HL-60 (cell line): ENCODE data around the gene SLC30A4.

Experiments used
- DNase-seq, 2 experiments: peaks; one replicate each; pipeline ENCODE4 v3.0.0-alpha.2; 2010 to 2020; ENCODE audit warnings: low read depth in 1 of 2, low spot score in 1 of 2
- H3K27ac ChIP-seq: fragments of 250-450 bp; sonication (Bioruptor Pico); replicated peaks from 2 replicates; pipeline ENCODE4 v1.5.1; 2020; ENCODE audit warnings: mild to moderate bottlenecking, moderate library complexity
- H3K27me3 ChIP-seq: fragments of 250-450 bp; sonication (Bioruptor Pico); 2 replicates; pipeline ENCODE4 v1.5.1; 2021; ENCODE audit warnings: mild to moderate bottlenecking, moderate library complexity; ENCODE audit not compliant: insufficient read depth, poor library complexity, severe bottlenecking
- H3K4me3 ChIP-seq: replicated peaks from 2 replicates; pipeline ENCODE4 v1.5.1; 2011; ENCODE audit warnings: mild to moderate bottlenecking, control low read depth, low read length; ENCODE audit not compliant: insufficient read depth
- GABPA ChIP-seq: IDR thresholded peaks from 2 replicates; pipeline ENCODE4 v1.6.1; 2012; ENCODE audit warnings: low read depth
- POLR2AphosphoS5 ChIP-seq: IDR thresholded peaks from 2 replicates; pipeline ENCODE4 v1.6.1; 2012; ENCODE audit warnings: low read depth
- REST ChIP-seq: IDR thresholded peaks from 2 replicates; pipeline ENCODE4 v1.6.1; 2012; ENCODE audit warnings: low read depth; ENCODE audit not compliant: insufficient replicate concordance
- SPI1 ChIP-seq: IDR thresholded peaks from 2 replicates; pipeline ENCODE4 v1.6.1; 2012; ENCODE audit warnings: low read depth, mild to moderate bottlenecking, borderline replicate concordance
- TF ChIP-seq, protein P1 (sequence below): IDR thresholded peaks from one replicate; pipeline ENCODE4 v1.5.1; 2011; ENCODE audit warnings: low read length, control low read depth, inconsistent platforms; ENCODE audit not compliant: insufficient read depth

The SLC30A4 gene

DNA sequence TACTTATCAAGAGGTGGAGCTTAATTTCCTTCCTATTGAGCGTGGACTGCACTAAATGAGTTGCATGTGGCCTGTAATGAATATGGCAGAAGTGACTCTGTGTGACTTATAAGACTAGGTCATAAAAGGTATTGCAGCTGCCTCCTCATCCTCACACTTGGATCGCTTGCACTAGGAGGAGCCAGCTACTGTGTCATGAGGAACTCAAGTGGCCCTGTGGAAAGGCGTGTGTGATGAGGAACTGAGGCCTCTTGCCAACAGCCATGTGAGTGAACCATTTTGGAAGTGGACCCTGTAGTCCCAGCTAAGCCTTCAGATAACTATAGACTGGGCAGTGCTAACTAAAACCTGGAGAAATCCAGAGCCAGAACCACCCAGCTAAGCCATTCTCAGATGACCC lies 7.1 kb upstream of the SLC30A4 start:
- no peak for DNase-seq

GRCh38 chr15:45527086-45527485 lies 4.5 kb upstream of the SLC30A4 start:
- TF ChIP-seq SPI1 (no peak), REST (no peak)
- peaks cover 17% of the 10 kb centered on the region for H3K27me3 ChIP-seq
- no peak overlapping the region for H3K27ac ChIP-seq
- no peak overlapping the region for H3K4me3 ChIP-seq
- no peak for DNase-seq

More for the DNA sequence above, 7.1 kb upstream of the SLC30A4 start:
- H3K27ac ChIP-seq: no peak overlapping the region
- no peak for TF ChIP-seq REST
- TF ChIP-seq POLR2AphosphoS5: no peak
- TF ChIP-seq, protein P1, sequence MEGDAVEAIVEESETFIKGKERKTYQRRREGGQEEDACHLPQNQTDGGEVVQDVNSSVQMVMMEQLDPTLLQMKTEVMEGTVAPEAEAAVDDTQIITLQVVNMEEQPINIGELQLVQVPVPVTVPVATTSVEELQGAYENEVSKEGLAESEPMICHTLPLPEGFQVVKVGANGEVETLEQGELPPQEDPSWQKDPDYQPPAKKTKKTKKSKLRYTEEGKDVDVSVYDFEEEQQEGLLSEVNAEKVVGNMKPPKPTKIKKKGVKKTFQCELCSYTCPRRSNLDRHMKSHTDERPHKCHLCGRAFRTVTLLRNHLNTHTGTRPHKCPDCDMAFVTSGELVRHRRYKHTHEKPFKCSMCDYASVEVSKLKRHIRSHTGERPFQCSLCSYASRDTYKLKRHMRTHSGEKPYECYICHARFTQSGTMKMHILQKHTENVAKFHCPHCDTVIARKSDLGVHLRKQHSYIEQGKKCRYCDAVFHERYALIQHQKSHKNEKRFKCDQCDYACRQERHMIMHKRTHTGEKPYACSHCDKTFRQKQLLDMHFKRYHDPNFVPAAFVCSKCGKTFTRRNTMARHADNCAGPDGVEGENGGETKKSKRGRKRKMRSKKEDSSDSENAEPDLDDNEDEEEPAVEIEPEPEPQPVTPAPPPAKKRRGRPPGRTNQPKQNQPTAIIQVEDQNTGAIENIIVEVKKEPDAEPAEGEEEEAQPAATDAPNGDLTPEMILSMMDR: no peak
- TF ChIP-seq GABPA: no peak
- no peak for TF ChIP-seq SPI1
- H3K27me3 ChIP-seq: peaks cover 17% of the 10 kb centered on the region
- H3K4me3 ChIP-seq: no peak overlapping the region

DNA sequence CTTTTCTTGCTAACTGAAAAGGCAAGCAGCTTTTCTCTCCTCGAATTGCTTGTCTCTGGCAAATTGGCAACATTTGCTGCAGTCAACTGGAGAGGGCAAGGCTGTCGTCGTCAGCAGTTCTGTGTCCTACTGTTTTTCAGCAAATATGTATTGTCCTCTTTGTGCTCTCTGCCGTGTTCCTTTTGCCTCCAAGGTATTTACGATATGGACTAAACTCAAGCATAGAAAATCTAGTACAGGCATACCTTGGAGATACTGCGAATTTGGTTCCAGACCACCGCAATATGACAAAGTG lies 558 bp upstream of the SLC30A4 start:
- no peak for TF ChIP-seq GABPA
- no peak for TF ChIP-seq REST
- no peak for TF ChIP-seq SPI1
- TF ChIP-seq, protein P1: no peak
- TF ChIP-seq POLR2AphosphoS5: no peak
- no peak overlapping the region for H3K4me3 ChIP-seq
- peaks cover 25% of the 10 kb centered on the region for H3K27me3 ChIP-seq
- DNase-seq: no peak
- H3K27ac ChIP-seq: no peak overlapping the region
